Measurements from ENCODE around the gene F7.

DNA sequence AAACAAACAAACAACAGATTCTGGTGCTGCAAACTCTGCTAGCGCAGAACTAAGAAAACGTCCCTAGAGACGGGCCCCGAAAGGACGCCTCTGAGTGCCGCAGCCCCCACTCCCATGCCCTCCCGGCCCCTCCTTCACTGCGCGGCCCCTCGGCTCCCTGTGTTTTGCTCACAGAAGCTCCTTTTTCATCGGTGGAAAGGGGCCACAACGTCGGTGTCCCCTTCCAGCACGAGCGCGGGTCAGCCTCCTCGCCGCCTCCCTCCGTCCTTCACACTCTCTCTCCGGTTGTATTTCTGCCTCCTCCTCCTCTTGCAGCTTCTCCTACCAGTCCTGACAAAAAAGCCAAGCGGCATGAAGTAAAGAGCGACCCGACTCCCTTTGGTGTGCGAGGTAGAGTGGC, 14.8 kb upstream of the F7 start:
- no peak for TF ChIP-seq SUZ12 (IDR thresholded peaks at IDR 0.05; ENCODE audit: extremely low read depth, insufficient read depth, insufficient read length)
- TF ChIP-seq ZNF274 (IDR thresholded peaks at IDR 0.05; ENCODE audit: low read depth, low read length), result no peak
- no peak for TF ChIP-seq YY1 (IDR thresholded peaks at IDR 0.05; ENCODE audit: insufficient read depth, insufficient read length)
